Stimulated activated CD4-positive, alpha-beta T cell treated with anti-CD3 and anti-CD28 coated beads, Interleukin-15, amount 100 ng/mL, for 48 hours (primary cell): ENCODE measurements around the gene HERPUD2.
A peak's percentile ranks its signal among the peaks of the same experiment; 100 is the strongest.
"Not testable (repeated sequence)": the region's sequence is repeated elsewhere in the genome, so short reads cannot be mapped to it uniquely, and the experiment has no call there.

Experiments
- DNase-seq, 2 donors: peaks; one replicate each; pipeline ENCODE4 v3.0.0-alpha.2; 2020; ENCODE audit warnings: low read depth in 2 of 2

Gene HERPUD2

GRCh38 chr7:35677582-35678356 is 17.2 kb downstream of the HERPUD2 start:
- no peak for DNase-seq

DNA sequence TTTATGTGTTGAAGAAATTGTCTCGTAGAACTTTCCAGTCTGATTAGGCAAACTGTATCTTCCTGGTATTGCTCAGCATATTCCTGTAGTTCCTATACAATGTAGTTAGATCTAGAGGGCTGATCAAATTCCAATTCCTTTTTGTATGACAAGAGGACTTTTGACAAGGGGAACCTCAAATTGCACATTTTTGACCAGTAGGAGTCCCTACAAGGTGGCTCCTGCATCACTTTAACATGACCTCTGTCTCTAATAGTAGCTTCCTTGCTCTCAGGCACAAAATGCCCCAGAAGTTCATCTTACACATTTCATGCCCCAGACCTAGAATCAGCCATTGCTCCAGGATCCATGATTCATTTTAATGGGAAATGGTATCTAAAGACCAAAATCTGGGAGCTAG is 18.7 kb downstream of the HERPUD2 start:
- no peak for DNase-seq

DNA sequence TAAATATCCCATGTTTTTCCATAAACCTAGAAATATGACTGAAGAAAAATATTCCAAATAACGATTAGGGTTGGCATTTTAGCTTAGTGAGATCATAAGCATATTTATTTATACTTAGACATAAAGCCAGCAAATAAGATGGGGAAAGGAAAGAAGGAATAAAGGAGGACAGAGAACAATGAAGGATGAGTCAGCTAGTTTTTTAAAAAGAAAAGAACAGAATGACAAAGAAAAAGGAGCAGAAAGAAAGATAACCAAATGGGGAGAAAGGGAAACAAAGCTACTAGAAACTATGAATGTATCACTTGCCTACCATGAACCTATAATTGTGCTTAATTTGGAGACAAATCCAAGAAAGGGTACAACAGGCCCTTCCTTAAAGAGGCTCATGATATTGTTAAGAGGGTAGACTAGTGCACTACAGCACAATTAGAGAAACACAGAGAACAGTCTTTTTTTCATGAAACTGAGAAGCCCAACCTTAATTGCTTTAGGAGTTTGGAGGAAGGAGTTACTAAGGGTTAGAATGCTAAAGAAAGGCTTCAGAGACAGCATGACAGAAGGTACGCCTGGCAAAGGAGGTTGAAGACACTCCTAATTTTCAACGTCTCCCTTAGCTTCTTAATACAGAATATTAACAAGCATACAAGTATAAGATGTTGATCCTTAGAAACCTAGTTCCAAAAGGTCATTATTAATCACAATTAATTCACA is 23.9 kb downstream of the HERPUD2 start:
- no peak for DNase-seq

- DNase-seq: not testable (repeated sequence)
Observed at GRCh38 chr7:35660411-35660810, 34.5 kb downstream of the HERPUD2 start.

- no peak for DNase-seq
Observed at GRCh38 chr7:35658606-35659201, 36.2 kb downstream of the HERPUD2 start.

DNA sequence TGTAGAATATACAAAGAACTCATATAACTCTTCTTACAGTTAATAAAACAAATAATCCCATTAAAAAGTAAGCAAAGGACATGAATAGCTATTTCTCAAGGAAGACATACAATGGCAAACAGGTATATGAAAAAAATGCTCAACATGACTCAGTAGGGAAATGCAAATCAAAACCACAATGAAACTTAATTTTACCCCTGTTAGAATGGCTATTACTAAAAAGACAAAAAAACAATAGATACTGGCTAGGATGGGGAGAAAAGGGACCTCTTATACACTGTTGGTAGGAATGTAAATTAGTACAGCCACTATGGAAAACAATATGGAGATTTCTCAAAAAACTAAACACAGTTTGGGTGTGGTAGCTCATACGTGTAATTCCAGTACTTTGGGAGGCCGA is 37.8 kb downstream of the HERPUD2 start:
- no peak for DNase-seq

GRCh38 chr7:35654558-35654957 is 40.4 kb downstream of the HERPUD2 start:
- not testable (repeated sequence) for DNase-seq

GRCh38 chr7:35652124-35652523 is 42.8 kb downstream of the HERPUD2 start:
- no peak for DNase-seq

DNA sequence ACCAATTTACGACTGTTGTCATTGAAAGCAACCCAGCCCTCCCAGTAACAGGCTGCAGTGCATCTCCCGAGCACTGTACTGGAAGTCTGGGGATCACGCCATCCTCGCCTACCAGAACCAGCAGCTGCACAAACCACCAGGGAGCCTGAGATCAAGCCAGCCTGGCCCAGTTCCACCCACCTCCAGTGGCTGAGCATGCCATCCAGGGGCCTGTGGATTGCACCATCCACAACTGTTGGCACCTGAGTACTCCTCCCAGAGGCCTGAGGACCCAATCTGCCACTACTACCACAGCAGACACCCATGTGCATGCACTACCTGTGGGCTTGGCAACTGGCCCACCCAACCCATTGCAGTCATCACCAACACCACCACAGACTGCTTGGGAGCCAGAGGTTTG is 44.2 kb downstream of the HERPUD2 start:
- no peak for DNase-seq

DNA sequence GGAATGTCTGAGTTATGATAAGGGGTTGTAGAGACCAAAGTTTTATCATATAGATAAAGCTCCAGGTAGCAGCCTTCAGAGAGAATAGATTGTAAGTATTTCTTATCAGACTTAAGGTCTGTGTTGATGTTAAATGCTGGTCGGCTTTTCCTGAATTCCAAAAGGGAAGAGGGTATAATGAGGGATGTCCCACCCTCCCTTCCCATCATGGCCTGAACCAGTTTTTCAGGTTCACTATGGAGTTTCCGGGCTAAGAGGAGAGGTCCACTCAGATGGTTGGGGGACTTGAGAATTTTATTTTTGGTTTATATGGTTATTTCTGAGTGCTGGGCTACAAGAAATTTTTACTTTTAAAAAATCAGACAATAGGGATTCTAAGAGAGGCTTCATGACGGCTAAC is 45.2 kb downstream of the HERPUD2 start:
- DNase-seq: no peak

- DNase-seq: no peak
Observed at GRCh38 chr7:35648367-35648766, 46.6 kb downstream of the HERPUD2 start.

DNA sequence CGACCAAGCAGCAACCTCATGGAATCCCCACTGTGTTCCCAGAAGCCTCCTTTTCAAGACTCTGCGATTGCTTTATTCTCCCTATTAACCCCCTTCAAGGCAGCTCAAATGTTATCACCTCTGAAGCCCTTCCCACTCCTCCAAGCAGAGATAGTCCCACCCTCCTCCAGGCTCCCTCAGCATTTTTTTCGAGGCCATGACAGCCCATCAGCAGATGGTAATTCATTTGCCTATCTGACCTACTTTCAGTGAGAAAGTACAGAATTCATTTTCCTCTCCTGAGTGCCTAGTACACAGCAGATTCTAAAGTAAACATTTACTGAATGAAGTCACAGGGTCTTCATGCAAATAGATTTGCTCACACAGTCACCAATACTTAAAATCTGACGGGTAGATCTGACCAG is 47.8 kb downstream of the HERPUD2 start:
- DNase-seq: no peak

- DNase-seq: no peak
Observed at GRCh38 chr7:35646289-35647023, 48.5 kb downstream of the HERPUD2 start.

DNA sequence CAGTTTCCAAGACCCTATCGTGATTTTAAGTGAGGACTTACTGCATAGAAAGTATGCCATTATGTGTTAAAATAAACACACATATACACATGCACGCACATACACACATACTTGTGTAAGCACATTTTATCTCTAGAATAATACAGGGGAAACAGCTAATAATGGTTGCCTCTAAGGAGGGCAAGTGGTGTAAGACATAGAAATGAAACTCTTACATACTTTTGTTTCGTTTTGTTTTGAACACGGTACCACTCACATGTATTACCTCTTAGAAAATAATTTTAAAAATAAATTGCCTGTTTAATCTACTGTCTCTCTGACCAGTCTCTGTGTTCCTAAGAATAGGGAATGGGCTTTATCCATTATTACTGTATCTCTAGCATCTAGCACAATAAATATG is 49.2 kb downstream of the HERPUD2 start:
- no peak for DNase-seq

GRCh38 chr7:35630024-35630972 is 64.6 kb downstream of the HERPUD2 start:
- no peak for DNase-seq

DNA sequence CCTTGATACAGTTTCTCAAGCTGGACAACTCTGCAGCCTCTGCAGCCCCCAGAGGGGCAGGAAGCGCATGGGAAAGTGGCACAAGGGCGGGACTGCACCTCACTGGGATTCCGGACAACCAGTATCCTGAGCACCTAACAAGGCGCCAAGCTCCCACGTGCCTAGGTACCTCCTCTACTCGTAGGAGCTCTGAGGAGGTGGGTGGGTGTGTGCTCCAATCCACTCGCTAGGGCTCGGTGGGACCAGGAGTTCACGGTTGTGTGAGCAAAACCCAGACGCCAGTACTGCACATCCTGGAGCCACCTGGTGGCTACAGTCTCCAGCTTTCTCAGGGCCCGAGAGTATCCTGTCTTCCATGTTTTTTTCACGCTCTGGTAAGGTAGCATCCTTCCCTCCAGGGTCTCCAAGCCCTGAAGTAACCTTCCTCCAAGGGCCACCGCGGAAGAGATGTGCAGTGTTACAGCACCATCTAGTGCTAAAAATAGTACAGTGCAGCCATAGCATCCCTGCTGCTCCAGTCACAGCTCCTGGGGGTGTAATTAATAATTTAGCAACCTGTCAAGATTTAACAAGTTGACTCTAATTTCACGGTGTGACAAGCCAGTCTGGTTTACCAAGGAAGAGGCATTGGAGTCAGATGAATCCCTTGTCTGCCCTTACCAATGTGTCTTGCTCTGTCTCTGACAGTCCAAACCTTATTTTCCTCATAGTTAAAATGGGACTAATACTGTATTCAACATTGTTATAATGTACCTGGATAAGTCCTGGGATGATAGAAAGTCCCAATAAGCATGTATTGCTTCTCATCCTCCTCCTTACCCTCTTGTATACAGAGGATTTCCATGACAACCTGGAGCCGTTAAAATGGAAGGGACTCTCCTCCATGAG is 70.4 kb downstream of the HERPUD2 start:
- peak in 1 of 2 donors; percentile 11 for DNase-seq

- no peak for DNase-seq
Observed at GRCh38 chr7:35623381-35623780, 71.6 kb downstream of the HERPUD2 start.

DNA sequence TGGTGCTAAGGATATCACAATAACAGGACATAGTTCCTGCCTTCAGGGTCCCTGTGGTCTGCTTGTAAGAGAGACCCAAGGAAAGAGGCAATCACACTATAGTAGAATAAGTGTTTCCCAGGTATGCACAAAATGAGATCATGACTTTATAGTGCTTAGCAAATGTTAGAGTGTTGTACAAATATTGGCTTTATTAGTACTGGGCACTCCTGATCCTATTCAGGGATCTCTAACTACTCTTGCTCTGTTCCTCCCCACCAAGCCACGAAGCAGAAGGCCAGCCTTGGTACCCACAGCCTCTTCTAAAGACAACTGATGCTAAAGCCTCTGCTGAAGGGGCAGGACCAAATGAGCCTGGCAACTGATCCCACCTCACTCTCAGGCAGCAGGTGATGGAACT is 75.1 kb downstream of the HERPUD2 start:
- no peak for DNase-seq

DNA sequence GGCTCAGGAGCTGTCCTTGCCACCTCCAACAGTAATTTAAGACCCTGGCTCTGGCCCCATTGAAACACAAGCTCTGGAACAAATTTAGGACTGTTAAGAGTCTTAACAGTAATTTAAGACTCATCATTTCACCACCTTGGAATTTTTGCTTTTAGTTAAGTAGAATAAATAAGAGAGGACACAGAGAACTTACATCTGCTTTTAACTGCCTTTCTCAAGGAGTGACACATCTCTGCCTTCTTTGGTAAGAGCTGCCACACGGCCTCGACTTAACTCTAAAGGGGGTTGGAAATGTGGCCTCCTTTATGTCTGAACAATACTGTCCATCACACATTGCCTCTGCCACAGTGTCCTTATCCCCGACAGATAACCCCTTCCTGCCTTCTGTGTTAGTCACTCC is 77.9 kb downstream of the HERPUD2 start:
- DNase-seq: no peak

DNA sequence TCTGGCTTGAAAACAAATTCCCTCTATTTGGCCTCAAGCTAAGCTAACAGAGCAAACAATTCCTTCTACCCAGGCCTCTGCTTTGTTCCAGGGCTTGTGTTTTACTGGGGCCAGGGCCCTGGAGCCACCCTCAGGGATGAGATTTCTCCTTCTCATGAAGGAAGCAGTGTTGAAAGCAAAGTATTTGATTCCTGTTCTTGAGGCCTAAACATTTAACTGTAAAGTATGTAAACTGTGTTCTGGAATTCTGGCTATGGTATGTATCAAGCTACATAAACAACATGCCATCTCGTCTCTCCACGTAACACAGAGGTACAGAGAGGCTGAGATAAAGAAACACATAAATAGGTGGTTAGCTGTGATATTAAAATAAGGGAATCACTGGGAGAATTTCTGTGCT is 81.8 kb downstream of the HERPUD2 start:
- DNase-seq: no peak
